ENCODE data around the gene MRPS34. TPM values are rescaled to one million over a fixed set of nuclear protein-coding genes. Genes with fewer than 3 reads are reported as not detected.

Gene MRPS34
- 52.7 and 67.0 TPM in 2 replicates for total RNA-seq

GRCh38 chr16:1772908-1773702, at the start of gene MRPS34:
Gene MRPS34 (minus strand): TSS chr16:1773134. CDS start chr16:1773119, 15 bp downstream.
- peak; percentile 88 for DNase-seq (ENCODE audit: low read depth)
- peak within 1 kb of the TSS; percentile 81 for H3K4me3 ChIP-seq (ENCODE audit: low read depth, low read length)
- peak; percentile 76 for TF ChIP-seq CTCF (IDR thresholded peaks at IDR 0.05; ENCODE audit: insufficient read depth, low read depth, low read length)

- TF ChIP-seq CTCF (IDR thresholded peaks at IDR 0.05; ENCODE audit: insufficient read depth, low read depth, low read length): no peak
- no peak overlapping the region for H3K4me3 ChIP-seq (ENCODE audit: low read depth, low read length)
- DNase-seq (ENCODE audit: low read depth): no peak
Measured at GRCh38 chr16:1821861-1822611, 49.1 kb upstream of the MRPS34 start.

GRCh38 chr16:1820946-1821290, 48.0 kb upstream of the MRPS34 start:
- H3K4me3 ChIP-seq (ENCODE audit: low read depth, low read length): no peak overlapping the region
- no peak for DNase-seq (ENCODE audit: low read depth)

GRCh38 chr16:1820096-1820945, 47.4 kb upstream of the MRPS34 start:
- H3K4me3 ChIP-seq (ENCODE audit: low read depth, low read length): no peak overlapping the region
- no peak for DNase-seq (ENCODE audit: low read depth)
- TF ChIP-seq CTCF (IDR thresholded peaks at IDR 0.05; ENCODE audit: insufficient read depth, low read depth, low read length): no peak

More at GRCh38 chr16:1820946-1821290, 48.0 kb upstream of the MRPS34 start:
- TF ChIP-seq CTCF (IDR thresholded peaks at IDR 0.05; ENCODE audit: insufficient read depth, low read depth, low read length): no peak

- TF ChIP-seq CTCF (IDR thresholded peaks at IDR 0.05; ENCODE audit: insufficient read depth, low read depth, low read length): no peak
- DNase-seq (ENCODE audit: low read depth): no peak
- H3K4me3 ChIP-seq (ENCODE audit: low read depth, low read length): no peak overlapping the region
Measured at GRCh38 chr16:1819611-1820010, 46.7 kb upstream of the MRPS34 start.

GRCh38 chr16:1818873-1819525, 46.1 kb upstream of the MRPS34 start:
- H3K4me3 ChIP-seq (ENCODE audit: low read depth, low read length): no peak overlapping the region
- no peak for TF ChIP-seq CTCF (IDR thresholded peaks at IDR 0.05; ENCODE audit: insufficient read depth, low read depth, low read length)
- no peak for DNase-seq (ENCODE audit: low read depth)

Measured in fibroblast of villous mesenchyme (primary cell).